NCI-H2107 treated with DMSO at 0.1 percent for 48 hours (cell line): ENCODE data around the gene ACTR2.
"Not testable (repeated sequence)": the region's sequence is repeated elsewhere in the genome, so short reads cannot be mapped to it uniquely, and the experiment has no call there.

Experiments
- DNase-seq: peaks from one replicate; lab custom pipeline; 2025; ENCODE audit not compliant: unreplicated experiment; lab: John Stamatoyannopoulos, UW

The ACTR2 gene

DNA sequence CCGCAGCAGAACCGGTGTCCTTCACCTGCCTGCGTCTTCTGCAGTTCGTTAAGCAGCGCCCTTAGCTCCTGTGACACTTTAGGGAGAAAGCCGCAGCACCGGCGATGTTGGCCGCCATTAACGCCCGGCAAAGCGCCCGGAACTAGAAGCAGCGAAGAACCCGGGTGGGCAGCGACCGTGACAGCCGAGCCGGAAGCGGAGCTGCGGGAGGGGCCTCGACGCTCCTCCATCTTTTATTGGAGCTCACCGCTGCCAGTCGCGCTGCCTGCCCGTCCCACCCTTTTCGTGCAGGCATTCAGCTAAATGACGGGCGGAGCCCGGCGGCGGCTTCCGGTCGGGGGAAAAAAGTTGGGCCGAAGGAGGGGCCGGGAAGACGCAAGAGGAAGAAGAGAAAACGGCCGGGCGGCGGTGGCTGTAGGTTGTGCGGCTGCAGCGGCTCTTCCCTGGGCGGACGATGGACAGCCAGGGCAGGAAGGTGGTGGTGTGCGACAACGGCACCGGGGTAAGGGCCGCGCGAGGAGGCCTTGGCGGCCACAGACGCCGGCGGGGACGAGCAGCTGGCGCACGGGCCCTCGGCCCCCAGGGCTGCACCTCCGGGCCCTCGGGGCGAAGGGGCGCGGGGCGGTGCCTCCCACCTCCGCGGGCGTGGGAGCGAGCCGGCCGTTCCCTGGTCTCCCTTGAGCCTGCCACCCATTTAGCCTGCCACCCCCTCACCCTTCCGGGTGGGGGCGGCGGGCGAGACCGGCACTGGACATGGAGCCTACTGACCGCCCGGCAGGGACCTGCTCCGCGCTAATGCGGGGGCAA lies at the start of gene ACTR2:
Gene ACTR2 (plus strand): TSS at position 376 of the 807 bp plus-strand sequence. CDS start 79 bp downstream, at position 455.
- DNase-seq: peak; percentile 92

DNA sequence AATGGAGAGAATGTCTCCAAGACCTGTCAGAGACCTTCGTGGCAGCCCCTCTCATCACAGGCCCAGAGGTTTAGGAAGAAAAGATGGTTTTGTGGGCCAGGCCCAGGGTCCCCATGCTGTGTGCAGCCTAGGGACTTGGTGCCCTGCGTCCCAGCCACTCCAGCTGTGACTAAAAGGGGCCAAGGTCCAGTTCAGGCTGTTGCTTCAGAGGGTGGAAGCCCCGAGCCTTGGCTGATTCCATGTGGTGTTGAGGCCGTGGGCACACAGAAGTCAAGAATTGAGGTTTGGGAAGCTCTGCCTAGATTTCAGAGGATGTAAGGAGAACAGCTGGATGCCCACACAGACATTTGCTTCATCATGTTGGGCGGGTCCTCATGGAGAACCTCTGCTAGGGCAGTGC lies 45.1 kb upstream of the ACTR2 start:
- DNase-seq: no peak

DNA sequence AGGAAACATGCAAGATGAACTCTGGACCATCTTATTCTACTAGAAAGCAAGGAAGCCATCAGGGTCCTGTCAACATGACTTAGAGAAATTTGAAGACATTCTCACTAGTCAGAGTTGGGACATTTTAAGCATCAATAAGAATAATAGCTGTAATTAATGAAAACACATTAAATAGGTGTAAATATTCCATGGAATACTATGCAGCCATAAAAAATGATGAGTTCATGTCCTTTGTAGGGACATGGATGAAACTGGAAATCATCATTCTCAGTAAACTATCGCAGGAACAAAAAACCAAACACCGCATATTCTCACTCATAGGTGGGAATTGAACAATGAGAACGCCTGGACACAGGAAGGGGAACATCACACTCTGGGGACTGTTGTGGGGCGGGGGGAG lies 44.2 kb upstream of the ACTR2 start:
- DNase-seq: not testable (repeated sequence)

DNA sequence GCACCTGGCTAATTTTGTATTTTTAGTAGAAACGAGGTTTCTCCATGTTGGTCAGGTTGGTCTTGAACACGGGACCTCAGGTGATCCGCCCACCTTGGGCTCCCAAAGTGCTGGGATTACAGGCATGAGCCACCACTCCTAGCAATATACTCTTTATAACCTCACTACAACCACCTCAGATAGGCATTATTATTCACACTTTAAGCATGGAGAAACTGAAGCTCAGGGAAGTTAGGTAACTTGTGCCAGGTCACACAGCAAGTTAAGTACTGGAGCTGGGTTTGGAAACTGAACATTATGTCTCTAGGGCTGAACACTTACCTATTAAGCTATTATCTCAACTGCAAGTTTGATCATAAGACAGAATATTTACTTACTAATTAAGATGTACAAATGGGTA lies 42.6 kb upstream of the ACTR2 start:
- no peak for DNase-seq

DNA sequence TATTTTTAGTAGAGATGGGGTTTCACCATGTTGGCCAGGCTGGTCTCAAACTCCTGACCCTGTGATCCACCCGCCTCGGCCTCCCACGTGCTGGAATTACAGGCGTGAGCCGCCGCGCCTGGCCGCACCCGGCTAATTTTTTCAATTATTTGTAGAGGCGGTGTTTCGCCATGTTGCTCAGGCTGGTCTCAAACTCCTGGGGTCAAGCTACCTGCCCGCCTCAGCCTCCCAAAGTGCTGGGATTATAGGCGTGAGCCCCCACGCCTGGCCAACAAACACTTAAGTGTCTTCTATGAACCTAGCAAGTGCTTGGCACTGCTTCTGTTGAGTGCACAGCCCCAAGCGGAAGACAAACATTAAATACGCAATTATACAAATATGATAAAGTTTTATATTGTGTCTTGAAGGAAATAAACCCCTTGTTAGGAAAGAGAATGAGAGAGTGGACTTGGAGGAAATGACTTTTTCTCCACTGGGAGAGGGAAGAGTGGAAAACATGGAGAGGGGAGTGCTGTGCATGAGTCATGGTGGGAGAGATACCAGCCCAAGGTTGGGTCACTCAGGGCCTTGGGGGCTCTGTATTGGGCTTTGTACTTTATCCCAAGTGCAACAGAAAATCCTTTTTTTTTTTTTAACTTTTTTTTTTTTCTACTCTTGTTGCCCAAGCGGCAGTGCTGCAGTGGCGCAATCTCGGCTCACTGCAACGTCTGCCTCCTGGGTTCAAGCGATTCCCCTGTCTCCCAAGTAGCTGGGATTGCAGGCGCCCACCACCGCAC lies 41.4 kb upstream of the ACTR2 start:
- no peak for DNase-seq

DNA sequence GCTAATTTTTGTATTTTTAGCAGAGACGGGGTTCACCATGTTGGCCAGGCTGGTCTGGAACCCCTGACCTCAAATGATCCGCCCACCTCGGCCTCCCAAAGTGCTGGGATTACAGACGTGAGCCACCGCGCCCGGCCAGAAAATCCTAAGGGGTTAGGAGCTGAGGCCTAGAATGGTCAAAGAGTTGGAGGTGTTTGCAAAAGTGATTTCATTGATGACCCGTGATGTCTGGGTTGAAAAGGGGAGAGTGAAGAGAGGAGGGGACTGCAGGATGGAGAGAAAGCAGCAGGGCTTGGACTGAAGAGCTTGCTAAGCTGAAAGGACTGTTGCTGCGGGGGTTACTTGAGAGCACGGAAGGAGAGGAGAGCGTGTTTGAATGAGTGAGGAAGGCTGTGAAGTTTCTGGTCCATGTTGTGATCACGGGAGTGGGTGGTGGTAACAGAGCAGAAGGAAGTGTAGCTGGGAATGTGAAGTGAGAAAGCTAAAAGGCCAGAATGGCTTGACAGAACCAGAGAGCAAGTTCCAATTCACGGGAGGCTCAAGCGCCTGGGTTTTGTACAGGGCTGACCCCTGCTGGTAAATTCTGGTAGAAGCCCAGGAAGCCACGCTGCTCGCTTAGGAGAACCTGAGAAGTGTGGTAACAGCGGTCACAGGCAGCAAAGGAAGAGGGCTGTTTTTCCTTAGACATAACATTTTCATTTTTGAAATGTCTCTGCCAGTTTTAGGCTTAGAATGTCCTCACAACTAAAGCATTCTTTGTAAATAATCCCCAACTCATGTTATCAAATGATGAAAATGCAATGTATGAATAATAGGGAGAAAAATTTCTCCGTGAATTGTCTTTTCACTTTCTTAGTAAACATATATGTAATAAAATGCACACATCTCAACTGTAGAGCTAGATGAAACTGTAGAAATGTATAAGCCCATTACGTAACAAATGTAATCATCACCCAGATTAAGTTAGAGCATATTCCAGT lies 40.5 kb upstream of the ACTR2 start:
- peak; percentile 37 for DNase-seq

DNA sequence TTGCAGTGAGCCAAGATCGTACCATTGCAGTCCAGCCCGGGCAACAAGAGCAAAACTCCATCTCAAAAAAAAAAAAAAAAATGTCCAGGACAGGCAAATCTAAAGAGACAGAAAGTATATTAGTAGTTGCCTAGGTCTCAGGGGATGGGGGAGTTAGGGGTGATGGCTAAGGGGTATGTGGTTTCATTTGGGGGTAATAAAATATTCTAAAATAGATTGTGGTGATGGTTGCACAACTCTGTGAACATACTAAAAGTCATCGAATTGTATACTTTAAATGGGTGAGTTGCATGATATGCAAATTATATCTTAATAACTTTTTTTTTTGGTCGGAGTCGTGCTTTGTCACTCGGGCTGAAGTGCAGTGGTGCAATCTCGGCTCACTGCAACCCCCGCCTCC lies 34.2 kb upstream of the ACTR2 start:
- DNase-seq: no peak

DNA sequence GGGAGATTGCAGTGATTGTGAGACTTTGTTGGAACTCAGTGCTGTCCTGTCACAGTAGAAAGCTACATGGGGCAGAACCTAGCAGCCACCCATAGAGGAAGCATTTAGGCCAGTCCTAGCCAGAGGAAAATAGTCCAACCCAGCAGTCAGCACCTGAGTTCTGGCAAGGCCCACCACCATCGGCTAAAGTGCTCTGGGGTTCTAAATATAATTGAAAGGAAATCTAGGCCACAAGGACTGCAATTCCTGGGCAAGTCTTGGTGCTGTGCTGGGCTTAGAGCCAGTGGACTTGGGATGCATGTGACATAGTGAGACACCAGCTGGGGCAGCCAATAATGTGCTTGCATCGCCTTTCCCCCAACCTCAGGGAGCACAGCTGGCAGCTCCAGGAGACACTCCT lies 28.9 kb upstream of the ACTR2 start:
- no peak for DNase-seq

DNA sequence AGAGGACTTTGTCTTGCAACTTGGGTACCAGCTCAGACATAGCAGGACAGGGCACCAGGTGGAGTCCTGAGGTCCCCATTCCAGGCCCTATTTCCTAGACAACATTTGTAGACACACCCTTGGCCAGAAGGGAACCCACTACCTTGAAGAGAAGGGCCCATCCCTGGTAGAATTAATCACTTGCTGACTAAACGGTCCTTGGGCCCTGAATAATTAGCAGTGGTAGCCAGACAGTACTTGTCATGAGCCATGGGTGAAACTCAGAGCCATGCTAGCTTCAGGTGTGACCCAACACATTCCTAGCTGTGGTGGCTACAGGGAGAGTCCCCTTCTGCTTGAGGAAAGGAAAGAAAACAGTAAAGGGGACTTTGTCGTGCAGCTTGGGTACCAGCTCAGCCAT lies 28.5 kb upstream of the ACTR2 start:
- no peak for DNase-seq

DNA sequence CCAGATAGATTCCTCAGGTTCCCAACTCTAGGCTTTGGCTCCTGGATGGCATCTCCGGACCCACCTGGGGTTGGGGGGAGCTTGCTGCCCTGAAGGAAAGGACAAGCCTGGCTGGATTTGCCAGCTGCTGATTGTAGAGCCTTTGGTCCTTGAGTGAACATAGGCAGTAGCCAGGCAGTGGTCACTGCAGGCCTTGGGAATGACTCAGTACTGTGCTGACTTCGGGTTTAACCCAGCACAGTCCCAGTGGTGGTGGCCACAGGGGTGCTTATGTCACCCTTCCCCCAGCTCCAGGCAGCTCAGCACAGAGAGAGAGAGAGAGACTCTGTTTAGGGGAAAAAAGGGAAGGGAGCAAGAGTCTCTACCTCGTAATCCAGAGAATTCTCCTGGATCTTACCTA lies 27.7 kb upstream of the ACTR2 start:
- DNase-seq: no peak

DNA sequence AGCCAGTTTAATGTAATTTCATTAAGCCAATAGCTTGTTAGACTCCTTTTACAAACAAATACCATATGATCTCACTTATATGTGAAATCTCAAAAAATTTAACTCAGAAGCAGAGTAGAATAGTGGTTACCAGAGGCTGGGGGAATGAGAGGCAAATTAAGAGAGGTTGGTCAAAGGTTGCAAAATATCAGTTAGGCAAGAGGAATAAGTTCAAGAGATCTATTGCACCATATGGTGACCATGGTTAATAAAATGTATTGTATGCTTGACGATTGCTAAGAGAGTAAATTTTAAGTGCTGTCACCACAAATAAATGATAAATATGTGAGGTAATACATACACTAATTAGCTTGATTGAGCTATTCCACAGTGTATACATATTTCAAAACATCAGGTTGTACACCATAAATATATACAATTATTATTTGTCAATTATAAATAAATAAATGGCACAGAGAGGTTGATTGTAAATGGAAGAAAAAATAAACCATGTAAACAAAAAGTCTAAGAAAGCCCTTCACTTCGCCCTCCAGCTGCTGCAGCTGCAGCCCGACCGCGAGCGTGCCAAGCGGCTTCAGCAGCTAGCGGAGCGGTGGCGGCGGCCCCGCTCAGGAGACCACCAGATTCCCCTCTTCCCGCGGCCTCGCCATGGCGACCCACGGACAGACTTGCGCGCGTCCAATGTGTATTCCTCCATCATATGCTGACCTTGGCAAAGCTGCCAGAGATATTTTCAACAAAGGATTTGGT lies 23.0 kb upstream of the ACTR2 start:
- DNase-seq: no peak

DNA sequence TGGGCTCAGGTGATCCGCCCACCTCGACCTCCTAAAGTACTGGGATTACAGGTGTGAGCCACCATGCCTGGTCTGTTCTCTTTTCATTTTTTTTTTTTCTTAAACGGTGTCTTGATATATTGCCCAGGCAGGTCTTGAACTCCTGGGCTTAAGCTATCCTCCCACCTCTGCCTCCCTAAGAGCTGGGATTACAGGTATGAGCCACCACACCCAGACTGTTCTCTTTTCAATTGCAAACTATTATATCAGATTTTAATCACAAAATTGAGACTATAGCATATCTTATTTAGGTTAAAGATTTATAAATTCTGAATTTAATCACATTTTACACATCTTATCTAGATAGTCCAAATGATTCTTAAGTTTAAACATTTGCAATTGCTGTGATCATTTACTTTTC lies 15.5 kb upstream of the ACTR2 start:
- no peak for DNase-seq

DNA sequence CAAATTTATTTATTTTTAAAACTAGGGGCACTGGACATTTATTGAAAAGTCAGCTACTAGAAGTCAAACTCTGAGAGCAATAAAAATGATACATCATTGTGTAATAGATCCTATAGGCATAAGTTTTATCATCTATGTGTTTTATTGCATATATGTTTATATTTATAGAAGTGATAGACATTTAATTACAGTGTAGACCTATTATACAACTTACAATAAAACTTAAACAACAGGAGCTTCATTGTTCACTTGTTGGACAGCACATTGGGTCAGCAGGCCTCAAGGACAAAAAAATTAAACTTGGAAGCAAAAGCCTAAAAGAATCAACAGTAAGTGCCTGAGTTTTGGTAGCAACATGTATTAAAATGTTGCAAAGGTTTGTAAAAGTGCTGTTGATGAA lies 15.0 kb upstream of the ACTR2 start:
- no peak for DNase-seq

DNA sequence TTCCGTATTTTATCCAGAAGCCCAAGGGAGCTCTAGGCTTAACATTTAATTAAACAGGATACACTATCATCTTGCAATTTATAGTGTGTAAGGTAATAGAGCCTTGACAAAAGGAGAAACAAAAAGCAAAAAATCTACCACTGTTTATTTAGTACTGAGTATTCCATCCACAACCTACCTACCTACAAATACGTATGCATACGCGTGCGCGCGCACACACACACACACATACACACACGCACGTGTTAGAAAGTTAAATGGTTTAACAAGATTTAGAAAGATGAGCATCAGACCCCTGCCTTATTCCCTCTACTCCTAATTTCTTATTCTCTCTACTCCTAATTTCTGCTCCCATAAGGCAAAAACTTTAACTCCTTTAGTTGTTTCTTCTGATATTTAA lies 14.6 kb upstream of the ACTR2 start:
- DNase-seq: no peak

DNA sequence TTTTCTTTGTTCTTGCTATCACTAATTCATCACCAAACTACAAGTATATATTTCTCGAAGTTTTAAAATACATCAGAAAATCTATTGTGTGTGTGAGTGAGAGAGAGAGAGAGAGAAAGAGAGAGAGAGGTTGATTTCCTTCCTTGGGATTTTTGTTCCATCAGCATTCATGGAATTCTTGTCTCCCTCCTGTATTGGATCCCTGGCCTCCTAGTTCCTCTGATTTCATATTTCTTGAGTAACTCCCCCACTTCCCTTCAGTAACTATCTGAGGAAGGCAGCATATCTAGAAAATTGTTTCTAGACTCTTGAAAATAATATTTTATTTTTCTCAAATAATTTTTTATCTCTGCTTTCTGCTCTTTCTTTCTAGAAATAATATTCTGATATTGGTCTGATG lies 13.3 kb upstream of the ACTR2 start:
- DNase-seq: no peak

DNA sequence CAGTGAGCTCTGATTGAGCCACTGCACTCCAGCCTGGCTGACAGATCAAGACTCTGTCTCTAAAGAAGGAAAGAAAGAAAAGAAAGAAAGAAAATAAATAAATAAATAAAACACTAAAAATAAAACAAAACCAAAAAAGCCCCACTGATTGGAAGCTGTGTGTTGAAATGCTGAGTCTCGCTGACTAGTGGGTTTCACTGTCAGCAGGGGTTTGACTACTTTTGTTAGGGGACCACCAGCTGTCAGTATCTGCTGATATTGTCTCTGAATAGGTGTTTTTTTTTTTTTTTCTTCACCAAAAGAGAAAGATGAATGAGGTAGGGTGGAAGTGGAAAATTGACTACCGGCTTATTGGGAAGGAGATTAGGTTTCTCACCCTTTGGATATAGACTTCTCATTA lies 12.8 kb upstream of the ACTR2 start:
- no peak for DNase-seq

DNA sequence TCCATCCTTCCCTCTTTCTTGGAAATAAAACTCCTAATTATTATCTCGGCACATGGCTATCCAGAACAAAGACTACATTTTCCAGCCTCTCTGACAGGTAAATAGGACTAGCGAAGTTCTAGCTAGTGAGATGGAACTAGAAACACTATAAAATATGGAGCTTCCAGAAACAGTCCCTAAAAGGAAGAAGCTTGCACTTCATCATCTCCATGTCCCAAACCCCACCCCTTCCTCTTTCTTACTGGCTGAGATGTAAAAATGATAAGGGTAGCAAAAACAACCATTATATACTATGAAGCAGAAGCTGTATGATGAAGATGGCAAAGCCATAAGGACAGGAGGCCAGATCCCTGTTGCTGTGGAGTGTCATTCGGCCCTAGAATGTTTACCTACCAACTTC lies 11.7 kb upstream of the ACTR2 start:
- no peak for DNase-seq

DNA sequence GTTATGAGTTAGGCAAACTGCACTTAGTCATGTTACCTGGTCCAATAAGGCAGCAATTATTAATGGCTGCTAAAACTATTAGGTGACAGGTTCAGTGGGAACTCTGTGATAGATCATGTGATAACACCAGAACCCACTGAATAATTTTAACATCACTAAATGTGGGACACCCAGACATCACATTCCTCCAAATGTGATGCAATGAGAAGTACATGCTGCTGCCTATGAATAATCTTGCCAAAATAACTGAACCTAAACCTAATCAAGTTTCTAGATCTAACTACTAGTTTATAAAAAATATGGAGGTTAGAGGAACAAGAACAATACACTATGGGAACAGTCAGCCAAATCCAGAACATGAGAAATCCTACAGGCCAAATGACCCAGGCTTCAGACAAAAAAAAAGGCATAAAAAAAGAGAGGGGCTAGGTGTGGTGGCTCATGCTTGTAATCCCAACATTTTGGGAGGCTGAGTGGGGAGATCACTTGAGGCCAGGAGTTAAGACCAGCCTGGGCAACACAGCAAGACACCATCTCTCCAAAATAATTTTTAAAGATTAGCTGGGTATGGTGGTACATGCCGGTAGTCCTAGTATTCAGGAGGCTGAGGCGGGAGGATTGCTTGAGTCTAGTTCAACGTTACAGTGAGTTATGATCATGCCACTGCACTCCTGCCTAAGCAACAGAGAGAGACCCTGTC lies 7.0 kb upstream of the ACTR2 start:
- no peak for DNase-seq

DNA sequence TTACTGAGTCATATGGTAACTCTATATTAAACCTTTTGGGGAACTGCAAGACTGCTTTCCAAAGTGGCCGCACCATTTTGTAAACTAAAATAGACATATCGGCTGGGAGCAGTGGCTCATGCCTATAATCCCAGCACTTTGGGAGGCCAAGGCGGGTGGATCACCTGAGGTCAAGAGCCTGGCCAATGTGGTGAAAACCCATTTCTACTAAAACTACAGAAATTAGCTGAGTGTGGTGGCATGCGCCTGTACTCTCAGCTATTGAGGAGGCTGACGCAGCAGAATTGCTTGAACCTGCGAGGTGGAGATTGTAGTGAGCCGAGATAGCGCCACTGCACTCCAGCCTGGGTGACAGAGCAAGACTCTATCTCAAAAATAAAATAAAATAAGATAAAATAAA lies 6.4 kb upstream of the ACTR2 start:
- not testable (repeated sequence) for DNase-seq

DNA sequence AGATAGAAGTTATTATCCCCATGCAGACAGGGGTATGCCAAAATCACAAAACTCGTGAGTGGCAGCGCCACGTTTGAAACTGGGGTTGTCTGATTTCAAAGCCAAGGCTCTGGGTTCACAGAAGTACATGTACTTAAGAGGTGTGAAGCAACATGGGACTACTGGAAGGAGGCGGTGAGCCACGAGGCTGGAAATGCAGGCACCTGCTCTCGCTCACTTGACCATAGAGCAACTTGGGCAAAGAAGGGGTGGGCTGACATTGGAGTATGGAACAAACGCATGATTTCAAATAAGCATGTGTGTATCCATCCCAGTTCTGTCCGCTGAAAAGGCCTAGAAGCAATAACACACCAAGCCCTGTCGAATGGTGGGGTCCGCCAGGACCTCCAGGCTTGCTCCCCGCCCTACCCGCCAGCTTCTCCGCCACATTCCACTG lies 593 bp upstream of the ACTR2 start:
- no peak for DNase-seq
